Smooth muscle cell (in vitro differentiated cells): ENCODE data around the gene PRKCH. TPM values are rescaled to one million over a fixed set of nuclear protein-coding genes. Genes with fewer than 3 reads are reported as not detected.

Source experiments
- DNase-seq: peaks from one replicate; lab custom pipeline; 2025; ENCODE audit not compliant: unreplicated experiment; lab: John Stamatoyannopoulos, UW
- H2AFZ ChIP-seq: fragments of 200-600 bp; sonication (generic); 2 replicates; pipeline ENCODE4 v1.6.0; 2016; ENCODE audit warnings: antibody characterized with exemption, low read depth, mild to moderate bottlenecking
- H3F3A ChIP-seq: fragments of 200-600 bp; sonication (generic); 2 replicates; pipeline ENCODE4 v1.6.0; 2017; ENCODE audit warnings: antibody characterized with exemption, low read depth
- H3K27ac ChIP-seq: fragments of 200-600 bp; sonication (generic); 2 replicates; pipeline ENCODE4 v1.5.1; 2016; ENCODE audit warnings: low read depth, mild to moderate bottlenecking
- H3K27me3 ChIP-seq: fragments of 200-600 bp; sonication (generic); 2 replicates; pipeline ENCODE4 v1.6.1; 2016; ENCODE audit warnings: low read depth, mild to moderate bottlenecking
- H3K36me3 ChIP-seq: fragments of 200-600 bp; sonication (generic); 2 replicates; pipeline ENCODE4 v1.5.1; 2016; ENCODE audit warnings: low read depth
- H3K4me1 ChIP-seq: fragments of 200-600 bp; sonication (generic); 2 replicates; pipeline ENCODE4 v1.5.1; 2016; ENCODE audit warnings: low read depth
- H3K4me2 ChIP-seq: fragments of 200-600 bp; sonication (generic); 2 replicates; pipeline ENCODE4 v1.6.0; 2016; ENCODE audit warnings: mild to moderate bottlenecking
- H3K4me3 ChIP-seq: fragments of 200-600 bp; sonication (generic); 2 replicates; pipeline ENCODE4 v1.5.1; 2016; ENCODE audit warnings: mild to moderate bottlenecking
- H3K79me2 ChIP-seq: fragments of 200-600 bp; sonication (generic); 2 replicates; pipeline ENCODE4 v1.6.0; 2016; ENCODE audit warnings: low read depth, mild to moderate bottlenecking
- H3K9ac ChIP-seq: fragments of 200-600 bp; sonication (generic); 2 replicates; pipeline ENCODE4 v1.6.0; 2016; ENCODE audit warnings: low read depth
- H3K9me3 ChIP-seq: fragments of 200-600 bp; sonication (generic); replicated peaks from 2 replicates; pipeline ENCODE4 v1.5.1; 2016; ENCODE audit warnings: low read depth
- H4K20me1 ChIP-seq: fragments of 200-600 bp; sonication (generic); 2 replicates; pipeline ENCODE4 v1.6.0; 2016; ENCODE audit warnings: low read depth
- WGBS: methylation state at CpG from one replicate; pipeline ENCODE4 v1.1.7; 2016; ENCODE audit warnings: low lambda C conversion rate; 5-methylcytosine and 5-hydroxymethylcytosine counted together
- polyA plus RNA-seq: library from polyadenylated mRNA; unstranded; fragments of >200 nt; fragmentation: Nextera tagmentation; extraction: Ambion mirVana; gene quantifications from 2 replicates; pipeline ENCODE4 v1.2.1, GENCODE V29; 2016
- total RNA-seq: library from RNA; depleted of rRNA; stranded (reverse); fragments of >200 nt; gene quantifications from 2 replicates; pipeline ENCODE4 v1.2.3, GENCODE V29; 2014
- TF ChIP-seq, protein P1 (sequence below): fragments of 200-600 bp; sonication (generic); IDR thresholded peaks from 2 replicates; pipeline ENCODE4 v1.5.1; 2017; ENCODE audit warnings: borderline replicate concordance, mild to moderate bottlenecking, antibody characterized with exemption; ENCODE audit not compliant: insufficient read depth, poor library complexity, severe bottlenecking

Gene PRKCH
- total RNA-seq, result 4.9 and 7.6 TPM in 2 replicates
- 1.5 and 7.1 TPM in 2 replicates for polyA plus RNA-seq

DNA sequence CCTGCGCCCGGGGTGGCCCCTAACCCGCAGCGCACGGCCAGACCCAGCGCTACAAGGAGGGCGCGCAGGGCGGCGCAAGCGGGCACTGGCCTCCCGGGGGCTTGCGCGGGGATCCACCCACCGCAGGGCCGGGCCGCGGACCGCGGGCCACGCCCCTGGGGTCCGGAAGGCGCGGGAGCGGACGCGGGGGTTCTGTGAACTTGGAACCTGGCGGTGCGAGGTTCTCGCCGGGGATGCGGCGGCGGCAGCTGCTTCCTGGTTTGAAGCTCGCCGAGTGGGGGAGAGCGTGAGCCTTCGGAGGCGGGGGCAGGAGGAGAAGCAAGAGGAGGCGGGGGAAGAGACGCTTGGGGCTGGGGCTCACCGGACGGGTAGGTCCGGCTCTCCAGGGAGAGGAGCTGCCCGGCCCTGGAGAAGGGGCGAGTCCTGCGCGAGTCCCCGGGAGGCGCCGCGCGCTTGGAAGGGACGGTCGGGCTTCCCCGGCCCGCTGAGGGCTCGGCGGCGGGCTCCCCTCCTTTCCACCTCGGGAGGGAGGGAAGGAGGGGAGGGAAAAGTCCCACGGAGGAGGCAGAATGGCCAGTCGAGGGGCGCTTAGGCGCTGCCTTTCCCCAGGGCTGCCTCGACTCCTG is at the start of gene PRKCH:
Gene PRKCH, plus strand, starts transcription at position 195 of the 626 bp plus-strand sequence. CDS start 523 bp downstream, outside the sequence.
- TF ChIP-seq, protein P1, sequence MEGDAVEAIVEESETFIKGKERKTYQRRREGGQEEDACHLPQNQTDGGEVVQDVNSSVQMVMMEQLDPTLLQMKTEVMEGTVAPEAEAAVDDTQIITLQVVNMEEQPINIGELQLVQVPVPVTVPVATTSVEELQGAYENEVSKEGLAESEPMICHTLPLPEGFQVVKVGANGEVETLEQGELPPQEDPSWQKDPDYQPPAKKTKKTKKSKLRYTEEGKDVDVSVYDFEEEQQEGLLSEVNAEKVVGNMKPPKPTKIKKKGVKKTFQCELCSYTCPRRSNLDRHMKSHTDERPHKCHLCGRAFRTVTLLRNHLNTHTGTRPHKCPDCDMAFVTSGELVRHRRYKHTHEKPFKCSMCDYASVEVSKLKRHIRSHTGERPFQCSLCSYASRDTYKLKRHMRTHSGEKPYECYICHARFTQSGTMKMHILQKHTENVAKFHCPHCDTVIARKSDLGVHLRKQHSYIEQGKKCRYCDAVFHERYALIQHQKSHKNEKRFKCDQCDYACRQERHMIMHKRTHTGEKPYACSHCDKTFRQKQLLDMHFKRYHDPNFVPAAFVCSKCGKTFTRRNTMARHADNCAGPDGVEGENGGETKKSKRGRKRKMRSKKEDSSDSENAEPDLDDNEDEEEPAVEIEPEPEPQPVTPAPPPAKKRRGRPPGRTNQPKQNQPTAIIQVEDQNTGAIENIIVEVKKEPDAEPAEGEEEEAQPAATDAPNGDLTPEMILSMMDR, result no peak
- peak within 1 kb of the TSS; percentile 97 for H2AFZ ChIP-seq
- no peaks in the 10 kb centered on the region for H3F3A ChIP-seq
- peak within 1 kb of the TSS; percentile 62 for H3K9ac ChIP-seq
- under 1% methylated on average over 38 of the region's 66 CpGs for WGBS
- H3K27ac ChIP-seq, result peak within 1 kb of the TSS; percentile 73
- H3K79me2 ChIP-seq, result no peaks in the 10 kb centered on the region
- H3K4me2 ChIP-seq, result peak within 1 kb of the TSS; percentile 98
- H3K4me3 ChIP-seq, result peak within 1 kb of the TSS; percentile 74
- H3K36me3 ChIP-seq, result no peaks in the 10 kb centered on the region
- H3K9me3 ChIP-seq, result no peaks in the 10 kb centered on the region
- DNase-seq, result no peak
- H3K27me3 ChIP-seq, result peaks cover 38% of the 10 kb centered on the region
- peaks cover 10% of the 10 kb centered on the region for H3K4me1 ChIP-seq
- H4K20me1 ChIP-seq, result no peaks in the 10 kb centered on the region

DNA sequence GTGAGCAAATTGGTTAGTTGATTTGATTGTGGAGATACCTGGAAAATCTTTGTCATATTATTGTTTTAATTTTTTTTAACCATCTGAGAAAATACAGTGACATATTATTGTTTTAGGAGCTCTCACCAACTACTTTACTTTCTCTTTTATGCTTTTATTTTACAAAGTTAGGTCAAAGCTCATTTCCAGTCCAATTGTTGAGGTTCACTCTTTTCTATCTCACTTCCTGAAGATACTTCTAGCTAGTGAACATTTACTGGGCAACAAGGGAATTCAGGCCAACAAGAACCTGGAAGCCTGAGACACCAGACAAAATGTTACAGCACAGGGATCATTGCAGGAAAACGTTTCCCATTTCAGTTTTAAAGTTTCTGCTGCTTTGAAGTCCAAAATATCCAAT is 44.1 kb upstream of the PRKCH start:
- H3F3A ChIP-seq, result no peaks in the 10 kb centered on the region
- H3K9ac ChIP-seq, result no peak overlapping the region
- H2AFZ ChIP-seq, result no peak overlapping the region
- H3K4me3 ChIP-seq, result peak overlapping the region; percentile 30
- H3K27ac ChIP-seq, result no peak overlapping the region
- peaks cover 4% of the 10 kb centered on the region for H3K79me2 ChIP-seq
- H3K4me1 ChIP-seq, result no peaks in the 10 kb centered on the region
- peaks cover 75% of the 10 kb centered on the region for H3K27me3 ChIP-seq
- H3K36me3 ChIP-seq, result no peaks in the 10 kb centered on the region
- no peak overlapping the region for H3K4me2 ChIP-seq
- 68% methylated on average over 1 of the region's 1 CpG for WGBS
- H3K9me3 ChIP-seq, result no peaks in the 10 kb centered on the region
- TF ChIP-seq, protein P1, result no peak
- H4K20me1 ChIP-seq, result no peaks in the 10 kb centered on the region
- DNase-seq, result no peak

DNA sequence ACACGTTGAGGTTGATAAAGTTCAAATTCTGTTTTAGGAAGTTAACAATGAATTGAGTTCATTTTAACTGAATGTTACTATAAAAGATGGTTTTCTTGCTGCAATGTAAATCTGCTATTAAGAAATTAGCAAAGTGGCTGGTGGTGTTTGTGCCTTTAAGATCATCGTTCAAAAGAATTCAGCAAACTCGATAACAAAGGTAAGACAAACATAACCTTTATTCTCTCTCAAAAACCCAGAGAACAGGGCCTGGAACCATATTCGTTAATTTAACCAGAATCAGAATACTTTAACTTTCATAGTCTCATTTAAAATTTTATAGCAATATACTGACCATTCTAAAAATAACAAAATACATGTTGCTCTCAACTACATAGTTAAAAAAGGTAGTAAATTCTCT is 43.6 kb upstream of the PRKCH start:
- no peak for DNase-seq
- Histone ChIP-seq H4K20me1 (no peaks in the 10 kb centered on the region), H3K36me3 (no peaks in the 10 kb centered on the region), H3K27me3 (peaks cover 80% of the 10 kb centered on the region), H3K4me1 (no peaks in the 10 kb centered on the region), H3F3A (no peaks in the 10 kb centered on the region), H3K9ac (no peak overlapping the region), H2AFZ (no peak overlapping the region), H3K79me2 (peaks cover 4% of the 10 kb centered on the region), H3K9me3 (no peaks in the 10 kb centered on the region), H3K27ac (no peak overlapping the region), H3K4me3 (peak overlapping the region; percentile 30), H3K4me2 (no peak overlapping the region)
- TF ChIP-seq, protein P1, result no peak
- 87% methylated on average over 4 of the region's 4 CpGs for WGBS

DNA sequence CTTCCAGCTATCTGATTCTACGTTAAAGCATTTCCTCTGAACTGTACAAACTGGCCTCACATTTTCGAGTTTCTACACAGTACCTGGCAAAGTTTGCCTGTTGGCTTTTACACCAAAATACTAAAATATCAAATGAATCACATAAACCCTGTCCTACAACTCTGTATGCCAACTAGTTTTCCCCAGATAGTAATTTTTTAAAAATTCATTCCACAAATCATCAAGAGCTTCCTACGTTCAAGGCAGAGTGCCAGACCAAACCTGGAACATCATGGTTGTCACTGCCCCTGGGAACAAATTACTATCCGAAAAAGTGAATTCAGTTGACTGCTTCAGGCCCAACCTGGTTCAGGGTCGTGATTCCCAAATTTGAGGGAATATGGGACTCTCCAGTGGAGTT is 42.3 kb upstream of the PRKCH start:
- Histone ChIP-seq H3K79me2 (peaks cover 4% of the 10 kb centered on the region), H3K4me2 (no peak overlapping the region), H3K9me3 (no peaks in the 10 kb centered on the region), H4K20me1 (no peaks in the 10 kb centered on the region), H3K4me3 (peak overlapping the region; percentile 30), H3K4me1 (no peaks in the 10 kb centered on the region), H3K27ac (no peak overlapping the region), H3K27me3 (peaks cover 84% of the 10 kb centered on the region), H3K36me3 (no peaks in the 10 kb centered on the region), H2AFZ (no peak overlapping the region), H3F3A (no peaks in the 10 kb centered on the region), H3K9ac (no peak overlapping the region)
- WGBS, result 85% methylated on average over 5 of the region's 5 CpGs
- TF ChIP-seq, protein P1, result no peak
- no peak for DNase-seq
